ENCODE measurements around the gene LPAR4. TPM values are rescaled to one million over a fixed set of nuclear protein-coding genes. Genes with fewer than 3 reads are reported as not detected.

The LPAR4 gene
- total RNA-seq, 1 experiment from 2014 or later = not detected

GRCh38 chrX:78759081-78759480 lies 11.6 kb downstream of the LPAR4 start:
- intact Hi-C loops (cut with micrococcal nuclease; ENCODE audit: unreplicated experiment) = no loop called here
- CTCF ChIA-PET = no interaction called here
- no peaks in the 10 kb centered on the region for H3K4me1 Mint-ChIP-seq (ENCODE audit: low read depth, unreplicated experiment)
- no TSS peak for BruUV-seq (replicated peaks)
- TF ChIP-seq CTCF (IDR thresholded peaks at IDR 0.05; ENCODE audit: unreplicated experiment) = no peak
- no peaks in the 10 kb centered on the region for H3K9me3 Mint-ChIP-seq (ENCODE audit: low read depth, unreplicated experiment)
- H3K27me3 Mint-ChIP-seq (ENCODE audit: unreplicated experiment) = no peaks in the 10 kb centered on the region
- no peak overlapping the region for H3K27ac Mint-ChIP-seq (ENCODE audit: unreplicated experiment)
- DNase-seq = no peak
- H3K36me3 Mint-ChIP-seq (ENCODE audit: insufficient read depth, unreplicated experiment) = no peaks in the 10 kb centered on the region
- no peak overlapping the region for H3K4me3 Mint-ChIP-seq (ENCODE audit: low read depth, unreplicated experiment)

- no peak for DNase-seq
- Mint-ChIP-seq H3K4me3 (ENCODE audit: low read depth, unreplicated experiment) (no peak overlapping the region), H3K27me3 (ENCODE audit: unreplicated experiment) (no peaks in the 10 kb centered on the region), H3K36me3 (ENCODE audit: insufficient read depth, unreplicated experiment) (no peaks in the 10 kb centered on the region), H3K4me1 (ENCODE audit: low read depth, unreplicated experiment) (no peaks in the 10 kb centered on the region), H3K27ac (ENCODE audit: unreplicated experiment) (no peak overlapping the region), H3K9me3 (ENCODE audit: low read depth, unreplicated experiment) (peaks cover 3% of the 10 kb centered on the region)
- intact Hi-C loops (cut with micrococcal nuclease; ENCODE audit: unreplicated experiment) = no loop called here
- no TSS peak for BruUV-seq (replicated peaks)
- no peak for TF ChIP-seq CTCF (IDR thresholded peaks at IDR 0.05; ENCODE audit: unreplicated experiment)
- CTCF ChIA-PET = no interaction called here
Measured at GRCh38 chrX:78769101-78769755, 21.7 kb downstream of the LPAR4 start.

- Mint-ChIP-seq H3K4me3 (ENCODE audit: low read depth, unreplicated experiment) (no peak overlapping the region), H3K9me3 (ENCODE audit: low read depth, unreplicated experiment) (no peaks in the 10 kb centered on the region), H3K36me3 (ENCODE audit: insufficient read depth, unreplicated experiment) (no peaks in the 10 kb centered on the region), H3K27ac (ENCODE audit: unreplicated experiment) (no peak overlapping the region), H3K4me1 (ENCODE audit: low read depth, unreplicated experiment) (no peaks in the 10 kb centered on the region), H3K27me3 (ENCODE audit: unreplicated experiment) (no peaks in the 10 kb centered on the region)
- CTCF ChIA-PET = no interaction called here
- BruUV-seq (replicated peaks) = no TSS peak
- TF ChIP-seq CTCF (IDR thresholded peaks at IDR 0.05; ENCODE audit: unreplicated experiment) = no peak
- intact Hi-C loops (cut with micrococcal nuclease; ENCODE audit: unreplicated experiment) = no loop called here
- DNase-seq = no peak
Measured at GRCh38 chrX:78769946-78770345, 22.4 kb downstream of the LPAR4 start.

- Mint-ChIP-seq H3K27ac (ENCODE audit: unreplicated experiment) (no peak overlapping the region), H3K4me3 (ENCODE audit: low read depth, unreplicated experiment) (no peak overlapping the region), H3K4me1 (ENCODE audit: low read depth, unreplicated experiment) (no peaks in the 10 kb centered on the region), H3K27me3 (ENCODE audit: unreplicated experiment) (no peaks in the 10 kb centered on the region), H3K36me3 (ENCODE audit: insufficient read depth, unreplicated experiment) (no peaks in the 10 kb centered on the region), H3K9me3 (ENCODE audit: low read depth, unreplicated experiment) (peaks cover 8% of the 10 kb centered on the region)
- intact Hi-C loops (cut with micrococcal nuclease; ENCODE audit: unreplicated experiment) = no loop called here
- no peak for TF ChIP-seq CTCF (IDR thresholded peaks at IDR 0.05; ENCODE audit: unreplicated experiment)
- no TSS peak for BruUV-seq (replicated peaks)
- DNase-seq = no peak
- CTCF ChIA-PET = no interaction called here
Measured at GRCh38 chrX:78796916-78797315, 49.4 kb downstream of the LPAR4 start.
